ENCODE data around the gene ROBO4.

Gene ROBO4

GRCh38 chr11:124886978-124887666 is 10.5 kb downstream of the ROBO4 start:
- TF ChIP-seq CTCF (conservative IDR thresholded peaks at IDR 0.05; ENCODE audit: low read depth): no peak
- POLR2A ChIA-PET (ENCODE audit: low non-redundant PET): no interaction called here
- CTCF ChIA-PET: interaction anchor here (0.6 kb wide), 1 partner anchor 1204 kb away, joined by 3 read pairs; no protein-coding TSS in a partner anchor
- no peak overlapping the region for H3K27ac ChIP-seq
- no peak for DNase-seq (ENCODE audit: low spot score)

DNA sequence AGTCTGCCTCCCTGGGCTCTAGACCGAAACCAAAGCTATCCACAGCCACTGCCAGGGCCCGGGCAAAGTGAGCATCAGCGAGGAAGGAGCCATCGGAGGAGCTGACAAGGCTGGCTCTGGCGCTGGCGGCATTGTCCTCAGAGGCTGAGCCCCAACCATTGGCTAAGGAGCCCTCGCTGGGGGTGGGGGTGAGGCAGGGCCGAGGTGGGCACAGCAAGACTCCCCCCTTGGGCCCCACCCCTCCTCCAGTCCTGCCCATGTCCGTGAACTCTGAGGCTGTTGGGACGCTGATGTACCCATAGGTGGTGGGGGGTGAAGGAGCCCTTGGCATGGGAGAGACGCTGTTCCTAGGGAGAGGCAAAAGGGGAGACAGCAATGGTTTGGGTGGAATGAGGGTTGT is 11.2 kb downstream of the ROBO4 start:
- H3K27ac ChIP-seq: no peak overlapping the region
- ChIA-PET CTCF (no interaction called here), POLR2A (ENCODE audit: low non-redundant PET) (no interaction called here)
- DNase-seq (ENCODE audit: low spot score): no peak
- TF ChIP-seq CTCF (conservative IDR thresholded peaks at IDR 0.05; ENCODE audit: low read depth): no peak

GRCh38 chr11:124884869-124885479 is 12.7 kb downstream of the ROBO4 start:
- POLR2A ChIA-PET (ENCODE audit: low non-redundant PET): no interaction called here
- CTCF ChIA-PET: interaction anchor here (0.6 to 1.2 kb wide), 3 partner anchors 9 to 589 kb away, joined by 3 to 7 read pairs (median 5); no protein-coding TSS in a partner anchor
- TF ChIP-seq CTCF (conservative IDR thresholded peaks at IDR 0.05; ENCODE audit: low read depth): no peak
- H3K27ac ChIP-seq: no peak overlapping the region
- DNase-seq (ENCODE audit: low spot score): no peak

DNA sequence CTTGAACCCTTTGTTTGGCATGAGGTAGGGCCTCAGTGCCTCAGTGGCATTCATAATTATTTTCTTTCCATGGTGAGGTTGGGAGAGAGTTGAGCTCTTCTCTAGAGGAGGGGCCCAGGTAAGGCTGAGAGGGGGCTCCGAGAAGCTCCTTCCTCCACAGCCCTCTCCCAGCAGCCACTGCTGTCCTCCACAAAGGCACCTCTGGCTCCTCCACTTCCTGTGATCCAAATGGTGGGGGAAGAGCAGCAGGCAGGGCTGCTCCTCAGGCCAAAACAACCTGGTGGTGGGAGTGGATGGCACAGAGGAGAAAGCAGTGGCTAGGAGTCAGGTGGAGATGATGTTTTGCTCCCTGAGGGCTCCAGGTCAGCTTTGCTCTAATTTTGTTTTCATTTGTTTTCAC is 13.3 kb downstream of the ROBO4 start:
- ChIA-PET POLR2A (ENCODE audit: low non-redundant PET) (no interaction called here), CTCF (interaction anchor here (0.6 to 1.2 kb wide), 2 partner anchors 8 to 589 kb away, joined by 5 to 7 read pairs; no protein-coding TSS in a partner anchor)
- no peak for DNase-seq (ENCODE audit: low spot score)
- no peak overlapping the region for H3K27ac ChIP-seq
- TF ChIP-seq CTCF (conservative IDR thresholded peaks at IDR 0.05; ENCODE audit: low read depth): no peak

GRCh38 chr11:124882339-124883071 is 15.2 kb downstream of the ROBO4 start:
- peak overlapping the region; percentile 31 for H3K27ac ChIP-seq
- POLR2A ChIA-PET (ENCODE audit: low non-redundant PET): no interaction called here
- DNase-seq (ENCODE audit: low spot score): no peak
- CTCF ChIA-PET: interaction anchor here (0.6 kb wide), 1 partner anchor 139 kb away, joined by 3 read pairs; no protein-coding TSS in a partner anchor
- no peak for TF ChIP-seq CTCF (conservative IDR thresholded peaks at IDR 0.05; ENCODE audit: low read depth)

GRCh38 chr11:124880958-124881357 is 16.7 kb downstream of the ROBO4 start:
- no peak for TF ChIP-seq CTCF (conservative IDR thresholded peaks at IDR 0.05; ENCODE audit: low read depth)
- ChIA-PET CTCF (no interaction called here), POLR2A (ENCODE audit: low non-redundant PET) (no interaction called here)
- peak overlapping the region; percentile 12 for H3K27ac ChIP-seq
- DNase-seq (ENCODE audit: low spot score): no peak
